ENCODE results near the gene PTPRN.
"Not testable (repeated sequence)": the region's sequence is repeated elsewhere in the genome, so short reads cannot be mapped to it uniquely, and the experiment has no call there.

PTPRN gene

DNA sequence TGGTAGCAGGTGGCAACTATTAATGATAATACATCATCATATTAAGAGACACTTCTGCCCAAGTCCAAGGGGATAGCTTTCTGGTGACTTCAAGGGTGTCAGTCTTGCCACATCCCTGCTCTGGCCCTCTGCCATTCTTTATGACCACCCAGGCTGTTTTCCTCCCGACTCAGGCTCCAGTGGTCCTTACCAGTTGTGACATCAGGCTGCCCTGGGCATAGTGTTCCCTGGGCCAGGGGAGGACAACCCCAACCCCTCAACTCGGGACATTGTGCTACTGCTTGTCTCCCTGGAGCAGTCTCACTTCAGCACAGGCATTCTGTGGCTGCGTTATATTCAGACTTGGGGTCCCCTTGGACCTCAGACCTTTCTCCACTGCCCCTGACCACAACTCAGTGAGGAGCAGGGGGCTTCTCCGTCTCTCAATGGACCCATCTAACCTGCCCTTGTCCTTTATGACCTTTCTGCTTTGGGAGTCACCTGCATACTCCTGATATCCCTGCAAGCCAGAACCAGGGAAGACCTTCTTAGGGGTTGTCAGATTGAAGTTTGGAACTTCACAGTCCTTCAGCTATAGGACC is 17.2 kb downstream of the PTPRN start:
- no peaks in the 10 kb centered on the region for H3K4me1 ChIP-seq (ENCODE audit: control insufficient read depth, insufficient read depth, low read length)
- H3K4me3 ChIP-seq (ENCODE audit: low read depth, low read length) = no peak overlapping the region
- no peak overlapping the region for H3K9ac ChIP-seq (ENCODE audit: low read depth, low read length)
- no peaks in the 10 kb centered on the region for H3K9me3 ChIP-seq (ENCODE audit: control insufficient read depth, insufficient read depth, low read length)
- peaks cover 22% of the 10 kb centered on the region for H3K27me3 ChIP-seq (ENCODE audit: control insufficient read depth, insufficient read depth, low read length)
- H3K36me3 ChIP-seq (ENCODE audit: control insufficient read depth, insufficient read depth, low read length) = peaks cover 3% of the 10 kb centered on the region

- Histone ChIP-seq H3K27me3 (ENCODE audit: control insufficient read depth, insufficient read depth, low read length) (peaks cover 22% of the 10 kb centered on the region), H3K9ac (ENCODE audit: low read depth, low read length) (no peak overlapping the region), H3K9me3 (ENCODE audit: control insufficient read depth, insufficient read depth, low read length) (no peaks in the 10 kb centered on the region), H3K4me1 (ENCODE audit: control insufficient read depth, insufficient read depth, low read length) (peaks cover 4% of the 10 kb centered on the region), H3K36me3 (ENCODE audit: control insufficient read depth, insufficient read depth, low read length) (peaks cover under 1% of the 10 kb centered on the region), H3K4me3 (ENCODE audit: low read depth, low read length) (no peak overlapping the region)
Measured at GRCh38 chr2:219291394-219291793, 17.8 kb downstream of the PTPRN start.

DNA sequence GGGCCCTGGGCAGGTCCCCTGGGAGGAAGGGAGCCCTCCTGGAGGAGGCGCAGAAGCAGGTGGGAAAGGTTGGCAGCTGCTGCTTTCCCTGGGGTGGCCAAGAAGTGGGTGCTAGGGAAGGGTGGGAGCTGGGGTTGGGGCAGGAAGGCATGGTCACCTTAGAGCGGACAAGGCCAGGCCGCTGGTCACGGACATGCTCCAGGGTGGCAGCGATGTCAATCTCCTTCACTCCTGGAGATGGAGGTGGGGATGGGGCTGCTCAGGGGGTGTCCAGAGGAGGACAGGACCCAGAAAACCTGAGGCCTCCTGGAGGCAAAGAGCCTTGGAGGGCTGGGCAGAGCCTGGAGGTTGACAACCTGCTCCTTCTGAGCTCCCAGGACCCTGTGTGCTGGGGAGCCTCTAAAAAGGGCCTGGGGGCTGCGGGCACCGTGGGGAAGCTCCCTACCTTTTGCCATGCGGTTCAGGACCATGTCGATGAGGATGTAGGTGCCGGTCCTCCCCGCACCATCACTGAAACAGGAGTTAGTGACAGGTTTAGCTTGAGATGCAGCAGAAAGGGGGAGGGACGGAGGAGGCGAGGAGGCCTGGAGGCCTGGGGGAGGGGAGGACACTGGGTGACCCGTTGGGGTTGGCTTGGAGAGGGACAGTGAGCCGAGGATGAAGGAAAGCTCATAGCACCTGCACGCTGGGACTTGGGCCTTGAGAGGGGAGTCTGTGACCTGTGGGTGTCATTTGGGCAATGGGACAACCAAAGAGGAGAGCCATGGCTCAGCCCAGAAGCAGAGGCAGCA is 18.6 kb downstream of the PTPRN start:
- Histone ChIP-seq H3K4me1 (ENCODE audit: control insufficient read depth, insufficient read depth, low read length) (peaks cover 4% of the 10 kb centered on the region), H3K9me3 (ENCODE audit: control insufficient read depth, insufficient read depth, low read length) (no peaks in the 10 kb centered on the region), H3K9ac (ENCODE audit: low read depth, low read length) (no peak overlapping the region)

DNA sequence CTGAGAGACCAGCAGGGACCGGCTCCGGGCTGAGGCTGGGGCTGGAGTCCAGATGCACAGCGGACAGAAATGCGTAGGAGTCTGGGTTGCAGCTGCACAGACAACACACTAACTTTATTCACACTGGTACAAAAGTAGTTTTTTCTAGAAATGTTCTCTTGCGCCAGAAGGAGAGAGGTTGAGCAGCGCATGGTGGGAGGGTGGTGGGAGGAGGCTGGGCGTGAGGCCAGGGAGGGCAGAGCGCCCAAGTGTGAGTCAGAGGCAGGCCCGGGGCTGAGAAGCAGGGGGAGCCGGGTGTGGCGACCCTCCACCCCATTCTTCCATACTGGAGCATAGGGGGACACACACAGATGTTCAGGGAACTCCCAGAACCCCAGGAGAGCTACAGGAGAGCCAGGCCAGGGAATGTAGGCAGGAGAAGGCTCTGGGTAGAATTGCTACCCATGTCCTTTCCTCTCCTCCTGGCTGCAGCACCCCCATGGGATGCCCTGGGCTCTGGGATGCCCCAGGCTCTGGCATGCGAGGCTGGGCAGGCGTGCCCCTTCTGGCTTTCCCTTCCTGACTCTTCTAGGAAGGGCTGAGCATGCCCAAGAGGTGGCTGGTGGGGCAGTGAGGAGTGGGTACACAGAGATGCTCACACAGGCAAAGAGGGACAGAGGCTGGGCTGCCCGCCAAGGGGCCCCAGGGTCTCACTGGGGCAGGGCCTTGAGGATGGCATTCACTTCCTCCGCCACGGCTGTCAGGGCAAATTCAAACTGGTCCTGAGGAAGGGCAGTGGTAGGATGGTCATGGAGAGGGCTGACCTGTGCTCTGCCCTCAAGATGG is 19.5 kb downstream of the PTPRN start:
- Histone ChIP-seq H3K9ac (ENCODE audit: low read depth, low read length) (no peak overlapping the region), H3K36me3 (ENCODE audit: control insufficient read depth, insufficient read depth, low read length) (no peaks in the 10 kb centered on the region), H3K9me3 (ENCODE audit: control insufficient read depth, insufficient read depth, low read length) (no peaks in the 10 kb centered on the region), H3K4me3 (ENCODE audit: low read depth, low read length) (no peak overlapping the region), H3K27me3 (ENCODE audit: control insufficient read depth, insufficient read depth, low read length) (peaks cover 11% of the 10 kb centered on the region), H3K4me1 (ENCODE audit: control insufficient read depth, insufficient read depth, low read length) (peaks cover 4% of the 10 kb centered on the region)

More for the DNA sequence above, 18.6 kb downstream of the PTPRN start:
- Histone ChIP-seq H3K36me3 (ENCODE audit: control insufficient read depth, insufficient read depth, low read length) (no peaks in the 10 kb centered on the region), H3K4me3 (ENCODE audit: low read depth, low read length) (no peak overlapping the region), H3K27me3 (ENCODE audit: control insufficient read depth, insufficient read depth, low read length) (peaks cover 17% of the 10 kb centered on the region)

DNA sequence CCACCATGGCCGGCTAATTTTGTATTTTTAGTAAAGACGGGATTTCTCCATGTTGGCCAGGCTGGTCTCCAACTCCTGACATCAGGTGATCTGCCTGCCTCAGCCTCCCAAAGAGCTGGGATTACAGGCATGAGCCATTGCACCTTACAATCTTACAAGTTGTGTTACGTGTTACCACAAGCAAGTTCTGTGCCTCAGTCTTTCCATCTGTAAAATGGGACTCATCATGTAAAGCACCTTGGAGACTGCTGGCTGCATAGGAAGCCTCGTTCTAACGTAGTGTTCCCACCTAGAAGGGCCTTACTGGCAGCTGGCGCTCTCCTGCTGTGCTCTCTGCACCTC is 20.0 kb downstream of the PTPRN start:
- Histone ChIP-seq H3K4me1 (ENCODE audit: control insufficient read depth, insufficient read depth, low read length) (peaks cover 4% of the 10 kb centered on the region), H3K9me3 (ENCODE audit: control insufficient read depth, insufficient read depth, low read length) (no peaks in the 10 kb centered on the region), H3K27me3 (ENCODE audit: control insufficient read depth, insufficient read depth, low read length) (peaks cover 9% of the 10 kb centered on the region), H3K36me3 (ENCODE audit: control insufficient read depth, insufficient read depth, low read length) (no peaks in the 10 kb centered on the region), H3K9ac (ENCODE audit: low read depth, low read length) (no peak overlapping the region), H3K4me3 (ENCODE audit: low read depth, low read length) (no peak overlapping the region)

DNA sequence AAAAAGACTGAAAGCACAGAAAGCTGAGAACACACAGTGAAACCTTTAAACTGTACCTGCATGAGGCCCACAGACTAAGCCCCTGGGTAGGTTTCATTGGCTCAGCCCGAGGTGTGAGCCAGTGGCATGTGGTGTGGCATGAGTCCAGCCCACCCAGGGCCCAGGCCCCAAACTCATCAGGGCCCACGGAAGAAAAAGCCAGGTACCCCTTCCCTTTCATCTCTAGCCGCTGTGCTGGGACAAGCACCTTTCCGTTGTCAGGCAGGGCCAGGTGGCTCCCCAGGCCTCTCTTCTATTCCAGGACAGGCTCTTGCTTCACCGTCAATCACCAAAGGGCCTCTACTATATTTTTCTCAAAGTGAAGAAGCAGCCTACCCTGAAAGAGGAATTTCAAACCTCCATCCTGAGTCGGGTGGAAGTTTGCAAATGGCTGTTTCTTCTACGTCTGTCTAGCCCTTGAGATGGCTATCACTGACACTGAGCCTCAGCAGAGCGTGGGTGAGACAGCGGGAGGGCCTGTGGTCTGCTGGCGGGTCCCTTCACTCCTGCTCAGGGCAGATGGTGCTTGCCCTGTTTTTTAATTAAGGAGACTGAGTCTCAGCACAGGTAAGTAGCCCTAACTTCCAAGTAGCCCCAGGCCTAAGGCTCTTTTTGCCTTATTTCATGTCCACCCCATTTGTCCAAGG is 21.5 kb downstream of the PTPRN start:
- H3K27me3 ChIP-seq (ENCODE audit: control insufficient read depth, insufficient read depth, low read length) = no peaks in the 10 kb centered on the region
- H3K4me1 ChIP-seq (ENCODE audit: control insufficient read depth, insufficient read depth, low read length) = peaks cover 4% of the 10 kb centered on the region
- no peak overlapping the region for H3K9ac ChIP-seq (ENCODE audit: low read depth, low read length)
- H3K36me3 ChIP-seq (ENCODE audit: control insufficient read depth, insufficient read depth, low read length) = no peaks in the 10 kb centered on the region
- H3K9me3 ChIP-seq (ENCODE audit: control insufficient read depth, insufficient read depth, low read length) = no peaks in the 10 kb centered on the region
- H3K4me3 ChIP-seq (ENCODE audit: low read depth, low read length) = no peak overlapping the region

DNA sequence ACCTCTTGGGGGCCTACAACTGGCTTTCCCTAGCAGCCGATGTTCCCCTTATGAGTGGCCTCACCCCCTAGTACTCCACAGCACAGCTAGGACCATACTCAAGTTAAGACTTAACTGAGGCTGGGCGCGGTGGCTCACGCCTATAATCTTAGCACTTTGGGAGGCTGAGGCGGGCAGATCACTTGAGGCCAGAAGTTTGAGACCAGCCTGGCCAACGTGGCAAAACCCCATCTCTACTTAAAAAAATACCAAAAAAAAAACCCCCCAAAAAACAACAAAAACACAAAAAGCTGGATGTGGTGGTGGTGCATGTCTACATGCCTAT is 22.1 kb downstream of the PTPRN start:
- not testable (repeated sequence) for H3K4me3 ChIP-seq (ENCODE audit: low read depth, low read length); H3K4me1 ChIP-seq (ENCODE audit: control insufficient read depth, insufficient read depth, low read length); H3K27me3 ChIP-seq (ENCODE audit: control insufficient read depth, insufficient read depth, low read length); H3K9me3 ChIP-seq (ENCODE audit: control insufficient read depth, insufficient read depth, low read length); H3K9ac ChIP-seq (ENCODE audit: low read depth, low read length); H3K36me3 ChIP-seq (ENCODE audit: control insufficient read depth, insufficient read depth, low read length)

DNA sequence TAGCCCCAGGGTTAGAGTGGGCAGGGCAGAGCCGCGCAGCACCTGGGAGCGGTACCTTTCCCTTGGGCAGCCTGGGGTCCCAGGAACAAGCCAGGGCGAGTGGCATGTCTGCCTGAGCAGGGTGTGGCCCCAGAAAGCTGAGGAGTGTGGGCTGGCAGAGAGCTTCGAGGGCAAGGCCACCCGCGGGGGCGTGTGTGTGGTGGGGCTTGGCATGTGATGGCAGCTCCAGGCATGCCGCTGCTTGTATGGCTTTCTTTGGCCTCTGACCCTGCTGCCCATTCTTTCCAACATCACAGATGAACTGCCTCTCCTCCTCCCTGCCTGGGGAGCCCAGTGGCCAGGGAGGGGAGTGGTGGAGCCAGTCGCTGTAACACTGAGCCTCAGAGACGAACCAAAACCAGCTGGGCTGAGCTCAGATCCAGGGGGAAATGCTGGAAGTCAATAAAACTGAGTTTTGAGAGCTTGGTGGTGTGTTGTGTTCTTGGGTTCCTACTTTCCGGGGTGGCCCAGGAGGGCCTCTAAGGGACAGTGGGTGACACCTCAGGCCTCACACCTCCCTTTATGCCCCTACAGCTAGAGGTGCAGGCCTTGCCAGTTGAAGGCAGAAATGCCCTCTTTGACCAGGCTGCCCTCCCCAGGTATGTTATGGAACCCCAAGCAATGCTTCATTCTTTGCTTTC is 22.6 kb downstream of the PTPRN start:
- Histone ChIP-seq H3K4me3 (ENCODE audit: low read depth, low read length) (peak overlapping the region; percentile 46), H3K9me3 (ENCODE audit: control insufficient read depth, insufficient read depth, low read length) (no peaks in the 10 kb centered on the region), H3K36me3 (ENCODE audit: control insufficient read depth, insufficient read depth, low read length) (no peaks in the 10 kb centered on the region), H3K9ac (ENCODE audit: low read depth, low read length) (no peak overlapping the region), H3K4me1 (ENCODE audit: control insufficient read depth, insufficient read depth, low read length) (peaks cover 4% of the 10 kb centered on the region), H3K27me3 (ENCODE audit: control insufficient read depth, insufficient read depth, low read length) (no peaks in the 10 kb centered on the region)

- no peaks in the 10 kb centered on the region for H3K9me3 ChIP-seq (ENCODE audit: control insufficient read depth, insufficient read depth, low read length)
- no peak overlapping the region for H3K9ac ChIP-seq (ENCODE audit: low read depth, low read length)
- no peaks in the 10 kb centered on the region for H3K27me3 ChIP-seq (ENCODE audit: control insufficient read depth, insufficient read depth, low read length)
- H3K4me3 ChIP-seq (ENCODE audit: low read depth, low read length) = peak overlapping the region; percentile 46
- no peaks in the 10 kb centered on the region for H3K36me3 ChIP-seq (ENCODE audit: control insufficient read depth, insufficient read depth, low read length)
- H3K4me1 ChIP-seq (ENCODE audit: control insufficient read depth, insufficient read depth, low read length) = peaks cover 4% of the 10 kb centered on the region
Measured at GRCh38 chr2:219285894-219286425, 23.2 kb downstream of the PTPRN start.

GRCh38 chr2:219285373-219285735 is 23.8 kb downstream of the PTPRN start:
- H3K27me3 ChIP-seq (ENCODE audit: control insufficient read depth, insufficient read depth, low read length) = no peaks in the 10 kb centered on the region
- H3K36me3 ChIP-seq (ENCODE audit: control insufficient read depth, insufficient read depth, low read length) = no peaks in the 10 kb centered on the region
- no peak overlapping the region for H3K9ac ChIP-seq (ENCODE audit: low read depth, low read length)
- no peak overlapping the region for H3K4me3 ChIP-seq (ENCODE audit: low read depth, low read length)
- no peaks in the 10 kb centered on the region for H3K9me3 ChIP-seq (ENCODE audit: control insufficient read depth, insufficient read depth, low read length)
- peaks cover 4% of the 10 kb centered on the region for H3K4me1 ChIP-seq (ENCODE audit: control insufficient read depth, insufficient read depth, low read length)
